ENCODE measurements around the gene NUCB1. TPM values are rescaled to one million over a fixed set of nuclear protein-coding genes. Genes with fewer than 3 reads are reported as not detected.
A peak's percentile ranks its signal among the peaks of the same experiment; 100 is the strongest.
"Not testable (repeated sequence)": the region's sequence is repeated elsewhere in the genome, so short reads cannot be mapped to it uniquely, and the experiment has no call there.

Gene NUCB1
- total RNA-seq, 6 donors from 2014 or later: 278 to 463 (median 341) TPM

DNA sequence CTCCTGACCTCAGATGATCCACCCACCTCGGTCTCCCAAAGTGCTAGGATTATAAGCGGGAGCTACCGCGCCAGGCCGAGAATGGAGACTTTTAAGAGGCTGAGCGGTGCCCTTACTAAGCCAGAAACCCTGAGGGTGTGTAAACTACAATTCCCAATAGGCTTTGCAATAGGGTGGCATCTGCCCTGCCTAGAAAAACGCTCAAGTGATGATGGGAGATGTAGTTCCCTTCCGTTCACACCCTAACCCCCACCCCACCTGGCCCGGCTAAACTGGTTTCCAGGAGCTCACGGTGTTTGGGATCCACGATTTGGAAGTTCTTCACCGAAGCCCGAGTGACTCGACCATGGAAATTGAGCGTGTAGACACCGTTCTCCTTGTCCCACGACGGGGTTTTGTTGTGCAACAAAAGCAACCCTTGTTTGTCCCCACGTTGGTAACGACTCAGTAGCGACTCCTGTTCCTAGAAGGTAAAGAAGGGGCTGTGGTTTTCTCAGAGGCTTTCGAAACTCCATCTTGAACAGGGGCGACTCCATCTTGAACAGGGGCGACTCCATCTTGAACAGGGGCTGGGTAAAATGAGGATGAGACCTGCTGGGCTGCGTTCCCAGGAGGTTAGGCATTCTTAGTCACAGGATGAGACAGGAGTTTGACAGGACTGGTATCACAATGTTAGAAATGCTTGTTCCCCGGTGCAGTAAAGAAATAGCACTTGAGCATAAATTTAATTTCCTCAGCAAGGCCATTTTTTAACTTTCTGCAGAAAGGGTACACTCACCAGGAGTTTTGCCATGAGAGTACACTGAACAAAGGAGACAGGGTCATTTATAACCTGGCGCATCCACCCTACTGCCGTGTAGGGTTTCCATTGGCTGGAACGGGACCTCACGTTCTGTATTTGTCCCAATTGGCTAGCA is 18.1 kb upstream of the NUCB1 start:
- TF ChIP-seq POLR2AphosphoS5 (IDR thresholded peaks at IDR 0.05): no peak
- TF ChIP-seq EP300 (IDR thresholded peaks at IDR 0.05): no peak
- TF ChIP-seq, protein P1, sequence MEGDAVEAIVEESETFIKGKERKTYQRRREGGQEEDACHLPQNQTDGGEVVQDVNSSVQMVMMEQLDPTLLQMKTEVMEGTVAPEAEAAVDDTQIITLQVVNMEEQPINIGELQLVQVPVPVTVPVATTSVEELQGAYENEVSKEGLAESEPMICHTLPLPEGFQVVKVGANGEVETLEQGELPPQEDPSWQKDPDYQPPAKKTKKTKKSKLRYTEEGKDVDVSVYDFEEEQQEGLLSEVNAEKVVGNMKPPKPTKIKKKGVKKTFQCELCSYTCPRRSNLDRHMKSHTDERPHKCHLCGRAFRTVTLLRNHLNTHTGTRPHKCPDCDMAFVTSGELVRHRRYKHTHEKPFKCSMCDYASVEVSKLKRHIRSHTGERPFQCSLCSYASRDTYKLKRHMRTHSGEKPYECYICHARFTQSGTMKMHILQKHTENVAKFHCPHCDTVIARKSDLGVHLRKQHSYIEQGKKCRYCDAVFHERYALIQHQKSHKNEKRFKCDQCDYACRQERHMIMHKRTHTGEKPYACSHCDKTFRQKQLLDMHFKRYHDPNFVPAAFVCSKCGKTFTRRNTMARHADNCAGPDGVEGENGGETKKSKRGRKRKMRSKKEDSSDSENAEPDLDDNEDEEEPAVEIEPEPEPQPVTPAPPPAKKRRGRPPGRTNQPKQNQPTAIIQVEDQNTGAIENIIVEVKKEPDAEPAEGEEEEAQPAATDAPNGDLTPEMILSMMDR (IDR thresholded peaks at IDR 0.05): no peak
- no peak for TF ChIP-seq POLR2A (IDR thresholded peaks at IDR 0.05)
- Histone ChIP-seq H3K27me3 (no peaks in the 10 kb centered on the region), H3K4me1 (peaks cover 10 to 28% (median 24%) of the 10 kb centered on the region in 4 donors), H3K9me3 (no peaks in the 10 kb centered on the region), H3K4me3 (no peak overlapping the region), H3K36me3 (peaks cover 0 to 15% (median 11%) of the 10 kb centered on the region in 4 donors), H3K27ac (peak overlapping the region in 2 of 4 donors; percentile 1 to 25)
- ATAC-seq (ENCODE audit: low FRiP score in 2 of 2) (peak; percentile 58 to 71), DNase-seq (no peak)
- WGBS, 2 donors: 86 to 87% methylated on average over 28 to 30 of the region's 30 CpGs

DNA sequence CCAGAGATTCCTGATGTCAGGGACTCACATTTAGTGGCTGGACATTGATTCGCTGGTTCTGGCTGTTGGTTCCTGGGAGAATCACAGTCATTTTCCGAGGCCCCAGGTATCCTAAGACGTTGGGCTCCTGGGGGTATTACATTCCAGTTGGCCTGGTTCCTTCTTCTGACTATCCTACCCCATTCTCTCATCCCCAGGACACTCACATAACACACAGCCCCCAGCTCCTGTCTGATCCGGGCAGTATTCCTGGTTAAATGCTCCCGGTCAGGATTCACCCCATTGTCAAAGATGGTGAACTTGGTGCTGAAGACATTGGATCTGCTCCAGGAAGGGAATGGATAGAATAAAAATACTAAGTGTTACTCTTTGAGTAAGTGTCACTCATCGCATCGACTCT is 16.4 kb upstream of the NUCB1 start:
- WGBS, 2 donors: 97% methylated on average over 7 of the region's 7 CpGs
- no peak for ATAC-seq (ENCODE audit: low FRiP score in 2 of 2)

DNA sequence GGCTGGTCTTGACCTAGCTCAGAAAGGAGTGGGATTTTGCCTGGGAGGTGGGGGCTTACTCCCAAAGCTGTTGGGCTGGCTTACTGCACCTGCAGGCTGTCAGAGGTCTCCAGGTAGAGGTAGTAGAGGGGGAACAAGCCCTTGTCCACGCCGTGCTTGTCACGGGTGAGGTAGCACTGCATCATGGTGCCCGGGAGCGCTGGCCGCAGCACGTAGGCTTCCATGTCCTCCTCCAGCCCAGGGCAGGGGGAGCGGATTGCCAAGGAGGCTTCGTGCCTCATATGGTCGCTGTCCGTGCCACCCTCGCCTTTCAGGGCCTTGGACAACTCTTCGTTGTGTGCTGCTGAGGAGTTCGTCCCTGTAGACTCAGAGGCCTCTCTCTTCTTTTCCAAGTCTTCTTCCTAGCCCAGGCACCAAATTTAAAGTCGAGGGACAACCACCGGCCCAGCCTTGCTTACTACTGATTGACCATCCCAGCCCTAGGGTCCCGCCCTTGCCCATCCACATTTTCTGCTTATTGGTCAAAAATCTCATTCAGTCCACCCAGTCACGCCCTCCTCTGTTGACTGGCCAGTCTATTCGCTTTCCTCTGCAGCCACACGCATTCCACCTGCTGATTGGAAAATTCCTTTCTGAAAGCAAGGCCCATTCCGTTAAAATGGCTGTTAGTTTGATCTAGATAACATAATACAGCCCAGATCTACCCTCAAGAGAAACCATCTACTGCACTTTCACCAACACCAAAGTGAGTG is 12.1 kb upstream of the NUCB1 start:
- no peaks in the 10 kb centered on the region for H3K9me3 ChIP-seq
- WGBS, 2 donors: 91 to 96% methylated on average over 20 to 21 of the region's 21 CpGs
- no peaks in the 10 kb centered on the region for H3K27me3 ChIP-seq
- H3K36me3 ChIP-seq: no peaks in the 10 kb centered on the region
- H3K4me3 ChIP-seq: no peak overlapping the region
- no peak overlapping the region for H3K27ac ChIP-seq
- ATAC-seq (ENCODE audit: low FRiP score in 2 of 2) (no peak), DNase-seq (peak in 1 of 2 donors; percentile 55)
- H3K4me1 ChIP-seq: no peaks in the 10 kb centered on the region
- TF ChIP-seq EP300 (IDR thresholded peaks at IDR 0.05): no peak
- no peak for TF ChIP-seq POLR2A (IDR thresholded peaks at IDR 0.05)
- TF ChIP-seq, protein P1 (IDR thresholded peaks at IDR 0.05): no peak
- TF ChIP-seq POLR2AphosphoS5 (IDR thresholded peaks at IDR 0.05): no peak

More for the DNA sequence above, 16.4 kb upstream of the NUCB1 start:
- H3K27me3 ChIP-seq: no peaks in the 10 kb centered on the region
- no peaks in the 10 kb centered on the region for H3K36me3 ChIP-seq
- TF ChIP-seq POLR2AphosphoS5 (IDR thresholded peaks at IDR 0.05) (no peak), POLR2A (IDR thresholded peaks at IDR 0.05) (no peak), EP300 (IDR thresholded peaks at IDR 0.05) (no peak)
- TF ChIP-seq, protein P1 (IDR thresholded peaks at IDR 0.05): no peak
- H3K4me1 ChIP-seq: peaks cover under 1 to 15% (median 13%) of the 10 kb centered on the region in 4 donors
- no peak for DNase-seq
- no peaks in the 10 kb centered on the region for H3K9me3 ChIP-seq
- H3K4me3 ChIP-seq: no peak overlapping the region
- no peak overlapping the region for H3K27ac ChIP-seq

DNA sequence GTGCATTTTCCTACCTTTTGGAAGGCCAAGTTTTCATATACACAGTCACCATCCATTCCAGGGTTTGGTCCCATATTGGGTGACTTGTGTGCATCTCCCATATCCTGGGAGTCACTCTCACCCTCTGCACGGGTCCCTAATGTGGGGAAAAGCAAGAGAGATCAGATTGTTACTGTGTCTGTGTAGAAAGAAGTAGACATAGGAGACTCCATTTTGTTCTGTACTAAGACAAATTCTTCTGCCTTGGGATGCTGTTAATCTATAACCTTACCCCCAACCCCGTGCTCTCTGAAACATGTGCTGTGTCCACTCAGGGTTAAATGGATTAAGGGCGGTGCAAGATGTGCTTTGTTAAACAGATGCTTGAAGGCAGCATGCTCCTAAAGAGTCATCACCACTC is 10.6 kb upstream of the NUCB1 start:
- not testable (repeated sequence) for H3K4me3 ChIP-seq; H3K9me3 ChIP-seq; H3K27ac ChIP-seq; ATAC-seq (ENCODE audit: low FRiP score in 2 of 2); H3K27me3 ChIP-seq; H3K36me3 ChIP-seq; H3K4me1 ChIP-seq; DNase-seq
- 65 to 81% methylated on average over 2 to 3 of the region's 3 CpGs for WGBS, 2 donors

DNA sequence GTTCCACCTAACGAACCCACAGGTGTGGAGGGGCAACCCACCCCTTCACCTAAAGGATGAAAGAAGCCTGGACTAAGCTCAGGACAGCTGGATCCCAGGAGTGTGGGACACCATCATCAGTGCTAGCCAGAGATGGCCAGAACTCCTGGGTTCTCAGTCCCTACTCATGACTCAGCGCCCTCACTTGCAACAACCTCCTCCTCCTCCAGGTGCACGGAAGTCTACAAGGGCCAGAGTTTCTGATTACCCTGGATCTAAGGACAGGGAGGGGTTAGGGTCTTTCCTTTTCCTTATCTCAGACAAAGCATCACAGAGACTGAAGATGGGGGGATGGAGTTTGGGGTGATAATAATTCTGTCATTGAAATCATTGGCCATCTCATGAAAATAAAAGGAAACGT is 9.6 kb upstream of the NUCB1 start:
- 79 to 88% methylated on average over 4 of the region's 4 CpGs for WGBS, 2 donors
- Histone ChIP-seq H3K36me3 (no peaks in the 10 kb centered on the region), H3K27ac (no peak overlapping the region), H3K4me3 (no peak overlapping the region), H3K27me3 (no peaks in the 10 kb centered on the region), H3K4me1 (peaks cover 3 to 6% (median 4%) of the 10 kb centered on the region in 4 donors), H3K9me3 (no peaks in the 10 kb centered on the region)
- DNase-seq: no peak
- TF ChIP-seq, protein P1 (IDR thresholded peaks at IDR 0.05): no peak
- TF ChIP-seq EP300 (IDR thresholded peaks at IDR 0.05) (no peak), POLR2AphosphoS5 (IDR thresholded peaks at IDR 0.05) (no peak), POLR2A (IDR thresholded peaks at IDR 0.05) (no peak)
- ATAC-seq (ENCODE audit: low FRiP score in 2 of 2): no peak
